Stimulated activated CD8-positive, alpha-beta memory T cell treated with anti-CD3 and anti-CD28 coated beads, Interleukin-4, amount 100 ng/mL, for 4 hours (primary cell): ENCODE results near the gene DSCAML1.

Experiments
- DNase-seq, 2 donors: peaks; one replicate each; pipeline ENCODE4 v3.0.0-alpha.2; 2020; ENCODE audit warnings: low read depth in 2 of 2, low spot score in 1 of 2

The DSCAML1 gene

GRCh38 chr11:117505285-117505970 lies 291.6 kb downstream of the DSCAML1 start:
- no peak for DNase-seq

GRCh38 chr11:117502779-117503100 lies 294.3 kb downstream of the DSCAML1 start:
- DNase-seq: no peak

- no peak for DNase-seq
These were observed 294.8 kb downstream of the DSCAML1 start for GRCh38 chr11:117502015-117502778.

GRCh38 chr11:117501237-117501898 lies 295.6 kb downstream of the DSCAML1 start:
- DNase-seq: no peak

- no peak for DNase-seq
These were observed 298.2 kb downstream of the DSCAML1 start for GRCh38 chr11:117498791-117499190.

- DNase-seq: no peak
These were observed 299.6 kb downstream of the DSCAML1 start for GRCh38 chr11:117497206-117497951.

GRCh38 chr11:117495357-117495756 lies 301.7 kb downstream of the DSCAML1 start:
- no peak for DNase-seq

GRCh38 chr11:117492578-117493251 lies 304.3 kb downstream of the DSCAML1 start:
- no peak for DNase-seq

- DNase-seq: no peak
These were observed 306.1 kb downstream of the DSCAML1 start for GRCh38 chr11:117490911-117491310.

- no peak for DNase-seq
These were observed 306.9 kb downstream of the DSCAML1 start for GRCh38 chr11:117489999-117490679.

GRCh38 chr11:117488996-117489952 lies 307.7 kb downstream of the DSCAML1 start:
- DNase-seq: no peak

- DNase-seq: no peak
These were observed 311.0 kb downstream of the DSCAML1 start for GRCh38 chr11:117486059-117486458.

- DNase-seq: no peak
These were observed 312.9 kb downstream of the DSCAML1 start for GRCh38 chr11:117484156-117484555.

- no peak for DNase-seq
These were observed 313.6 kb downstream of the DSCAML1 start for GRCh38 chr11:117483372-117483771.

- DNase-seq: no peak
These were observed 314.1 kb downstream of the DSCAML1 start for GRCh38 chr11:117482881-117483280.

- DNase-seq: no peak
These were observed 315.1 kb downstream of the DSCAML1 start for GRCh38 chr11:117481885-117482284.

- no peak for DNase-seq
These were observed 316.0 kb downstream of the DSCAML1 start for GRCh38 chr11:117481036-117481435.

GRCh38 chr11:117480221-117480620 lies 316.8 kb downstream of the DSCAML1 start:
- no peak for DNase-seq

GRCh38 chr11:117479372-117479771 lies 317.6 kb downstream of the DSCAML1 start:
- no peak for DNase-seq
